GM12873 (cell line): Measurements from ENCODE around the gene BMP7.

Source experiments
- CTCF ChIP-seq: IDR thresholded peaks from 2 replicates; pipeline ENCODE4 v1.5.1; 2012; ENCODE audit warnings: low read depth, mild to moderate bottlenecking, moderate library complexity, low read length, control low read depth; ENCODE audit not compliant: insufficient read depth; ENCODE audit errors: missing control alignments

BMP7 gene

GRCh38 chr20:57128044-57128757, 138.2 kb downstream of the BMP7 start:
- no peak for TF ChIP-seq CTCF

- no peak for TF ChIP-seq CTCF
Observed at GRCh38 chr20:57126481-57127092, 139.9 kb downstream of the BMP7 start.

GRCh38 chr20:57124800-57125517, 141.5 kb downstream of the BMP7 start:
- no peak for TF ChIP-seq CTCF

GRCh38 chr20:57124366-57124765, 142.1 kb downstream of the BMP7 start:
- TF ChIP-seq CTCF, result no peak

GRCh38 chr20:57123504-57123903, 142.9 kb downstream of the BMP7 start:
- TF ChIP-seq CTCF, result no peak

- TF ChIP-seq CTCF, result no peak
Observed at GRCh38 chr20:57122536-57123489, 143.6 kb downstream of the BMP7 start.
